Muscle of leg (tissue), 11 donors: ENCODE results near the gene CHAF1A. TPM values are rescaled to one million over a fixed set of nuclear protein-coding genes. Genes with fewer than 3 reads are reported as not detected.

Experiments used
- DNase-seq: peaks from one replicate; pipeline ENCODE4 v3.0.0; 2013
- H3K27ac ChIP-seq: one replicate; pipeline ENCODE4 v1.5.1; 2013; ENCODE audit warnings: mild to moderate bottlenecking, low read length, control low read depth
- H3K27me3 ChIP-seq: one replicate; pipeline ENCODE4 v1.6.1; 2013; ENCODE audit warnings: low read length; ENCODE audit not compliant: control insufficient read depth, insufficient read depth
- H3K36me3 ChIP-seq: one replicate; pipeline ENCODE4 v1.6.1; 2013; ENCODE audit warnings: low read length; ENCODE audit not compliant: control insufficient read depth, insufficient read depth
- H3K4me1 ChIP-seq: one replicate; pipeline ENCODE4 v1.6.1; 2013; ENCODE audit warnings: low read length; ENCODE audit not compliant: control insufficient read depth, insufficient read depth
- H3K4me3 ChIP-seq: one replicate; pipeline ENCODE4 v1.5.1; 2013; ENCODE audit warnings: low read length, control low read depth
- H3K9me3 ChIP-seq: replicated peaks from 2 replicates; pipeline ENCODE4 v1.6.1; 2013; ENCODE audit warnings: low read depth, low read length; ENCODE audit not compliant: control insufficient read depth
- WGBS: methylation state at CpG from one replicate; pipeline ENCODE4 v1.1.5; 2013; ENCODE audit warnings: missing lambda C conversion rate; ENCODE audit not compliant: insufficient coverage; 5-methylcytosine and 5-hydroxymethylcytosine counted together
- polyA plus RNA-seq, 8 donors: library from polyadenylated mRNA; unstranded; fragments of 120-200 nt; gene quantifications; one replicate each; pipeline versions ENCODE4 v1.2.1 to v1.2.3, GENCODE V29; 2013; ENCODE audit warnings: inconsistent platforms in 1 of 8, low replicate concordance in 1 of 8; ENCODE audit not compliant: insufficient read length in 8 of 8, insufficient read depth in 1 of 8
- total RNA-seq: library from RNA; stranded (reverse); fragments of 120-200 nt; gene quantifications from one replicate; pipeline ENCODE4 v1.2.4, GENCODE V29; 2013

CHAF1A gene
- total and polyA plus RNA-seq, 9 donors: 7.6 to 19.3 (median 12.2) TPM

- no peaks in the 10 kb centered on the region for H3K9me3 ChIP-seq
- H3K36me3 ChIP-seq: peaks cover 15% of the 10 kb centered on the region
- WGBS: 87% methylated on average over 3 of the region's 7 CpGs
- H3K27me3 ChIP-seq: no peaks in the 10 kb centered on the region
- no peak overlapping the region for H3K27ac ChIP-seq
- H3K4me1 ChIP-seq: peaks cover 12% of the 10 kb centered on the region
- no peak for DNase-seq
- H3K4me3 ChIP-seq: no peak overlapping the region
Measured at GRCh38 chr19:4406626-4407025, 4.2 kb downstream of the CHAF1A start.

GRCh38 chr19:4409123-4409933, 6.9 kb downstream of the CHAF1A start:
- Histone ChIP-seq H3K27me3 (no peaks in the 10 kb centered on the region), H3K9me3 (no peaks in the 10 kb centered on the region), H3K27ac (no peak overlapping the region), H3K36me3 (peaks cover 35% of the 10 kb centered on the region), H3K4me3 (no peak overlapping the region), H3K4me1 (no peaks in the 10 kb centered on the region)
- WGBS: 91% methylated on average over 23 of the region's 23 CpGs
- DNase-seq: no peak

GRCh38 chr19:4413588-4413987, 11.1 kb downstream of the CHAF1A start:
- Histone ChIP-seq H3K27me3 (no peaks in the 10 kb centered on the region), H3K4me3 (no peak overlapping the region), H3K4me1 (peaks cover 13% of the 10 kb centered on the region), H3K27ac (no peak overlapping the region), H3K9me3 (no peaks in the 10 kb centered on the region), H3K36me3 (peaks cover 38% of the 10 kb centered on the region)
- DNase-seq: no peak
- no CpG with 5 or more reads among the region's 3 CpGs for WGBS

- peaks cover 13% of the 10 kb centered on the region for H3K4me1 ChIP-seq
- no peaks in the 10 kb centered on the region for H3K27me3 ChIP-seq
- H3K9me3 ChIP-seq: no peaks in the 10 kb centered on the region
- H3K27ac ChIP-seq: no peak overlapping the region
- 100% methylated on average over 1 of the region's 7 CpGs for WGBS
- no peak overlapping the region for H3K4me3 ChIP-seq
- DNase-seq: no peak
- H3K36me3 ChIP-seq: peaks cover 31% of the 10 kb centered on the region
Measured at GRCh38 chr19:4414144-4414799, 11.8 kb downstream of the CHAF1A start.

GRCh38 chr19:4414800-4415321, 12.4 kb downstream of the CHAF1A start:
- no peak overlapping the region for H3K4me3 ChIP-seq
- H3K36me3 ChIP-seq: peaks cover 29% of the 10 kb centered on the region
- no peaks in the 10 kb centered on the region for H3K9me3 ChIP-seq
- no peaks in the 10 kb centered on the region for H3K27me3 ChIP-seq
- peak overlapping the region; percentile 23 for H3K27ac ChIP-seq
- WGBS: 37% methylated on average over 4 of the region's 9 CpGs
- peaks cover 15% of the 10 kb centered on the region for H3K4me1 ChIP-seq
- no peak for DNase-seq

- Histone ChIP-seq H3K27me3 (no peaks in the 10 kb centered on the region), H3K9me3 (no peaks in the 10 kb centered on the region), H3K27ac (peak overlapping the region; percentile 23), H3K4me3 (no peak overlapping the region), H3K36me3 (peaks cover 31% of the 10 kb centered on the region), H3K4me1 (peaks cover 17% of the 10 kb centered on the region)
- no peak for DNase-seq
- 62% methylated on average over 5 of the region's 10 CpGs for WGBS
Measured at GRCh38 chr19:4415352-4415751, 12.9 kb downstream of the CHAF1A start.

GRCh38 chr19:4416268-4416667, 13.8 kb downstream of the CHAF1A start:
- H3K36me3 ChIP-seq: peaks cover 27% of the 10 kb centered on the region
- WGBS: no CpG with 5 or more reads among the region's 9 CpGs
- no peaks in the 10 kb centered on the region for H3K27me3 ChIP-seq
- no peak overlapping the region for H3K27ac ChIP-seq
- DNase-seq: no peak
- H3K9me3 ChIP-seq: no peaks in the 10 kb centered on the region
- peaks cover 21% of the 10 kb centered on the region for H3K4me1 ChIP-seq
- no peak overlapping the region for H3K4me3 ChIP-seq

- no peaks in the 10 kb centered on the region for H3K27me3 ChIP-seq
- 81% methylated on average over 12 of the region's 16 CpGs for WGBS
- H3K27ac ChIP-seq: no peak overlapping the region
- no peaks in the 10 kb centered on the region for H3K9me3 ChIP-seq
- peaks cover 10% of the 10 kb centered on the region for H3K4me1 ChIP-seq
- H3K36me3 ChIP-seq: peaks cover 24% of the 10 kb centered on the region
- no peak overlapping the region for H3K4me3 ChIP-seq
- DNase-seq: no peak
Measured at GRCh38 chr19:4423416-4424126, 21.1 kb downstream of the CHAF1A start.

- Histone ChIP-seq H3K27ac (no peak overlapping the region), H3K4me1 (peaks cover 13% of the 10 kb centered on the region), H3K9me3 (no peaks in the 10 kb centered on the region), H3K4me3 (no peak overlapping the region), H3K27me3 (no peaks in the 10 kb centered on the region), H3K36me3 (peaks cover 38% of the 10 kb centered on the region)
- DNase-seq: peak; percentile 73
- 60% methylated on average over 1 of the region's 6 CpGs for WGBS
Measured at GRCh38 chr19:4425537-4425936, 23.1 kb downstream of the CHAF1A start.
